ENCODE data around the gene CASKIN2.

DNA sequence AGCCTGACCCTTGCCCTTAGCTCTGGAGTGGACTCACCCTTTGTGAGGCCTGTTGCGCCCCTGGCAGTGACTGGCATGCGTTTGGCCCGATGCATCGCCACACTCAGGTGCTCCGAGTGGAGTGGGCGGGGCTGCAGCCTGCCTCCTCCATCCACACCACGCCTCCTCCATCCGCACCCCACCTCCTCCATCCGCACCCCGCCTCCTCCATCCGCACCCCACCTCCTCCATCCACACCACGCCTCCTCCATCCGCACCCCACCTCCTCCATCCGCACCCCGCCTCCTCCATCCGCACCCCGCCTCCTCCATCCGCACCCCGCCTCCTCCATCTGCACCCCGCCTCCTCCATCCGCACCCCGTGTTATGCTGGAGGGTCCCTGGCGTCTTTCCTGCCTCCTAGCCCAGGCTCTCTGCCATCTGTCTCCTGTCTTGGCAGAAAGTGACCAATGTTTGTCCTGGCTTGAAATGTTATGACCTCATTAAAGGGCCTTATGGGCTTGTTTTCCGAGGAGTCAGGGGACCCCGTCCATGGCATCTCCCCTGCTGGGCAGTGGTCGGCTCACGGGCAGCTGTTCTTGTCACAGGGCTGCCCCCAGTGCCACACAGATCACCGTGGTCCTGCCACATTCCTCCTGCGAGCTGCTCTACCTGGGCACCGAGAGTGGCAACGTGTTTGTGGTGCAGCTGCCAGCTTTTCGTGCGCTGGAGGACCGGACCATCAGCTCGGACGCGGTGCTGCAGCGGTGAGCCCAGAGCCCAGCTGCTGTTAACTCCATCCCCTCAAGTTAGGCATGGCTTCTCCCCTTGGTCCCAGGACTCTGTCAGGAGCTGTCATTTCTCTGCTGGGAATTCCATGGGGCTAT, 43.6 kb upstream of the CASKIN2 start:
- TF ChIP-seq, protein P1, sequence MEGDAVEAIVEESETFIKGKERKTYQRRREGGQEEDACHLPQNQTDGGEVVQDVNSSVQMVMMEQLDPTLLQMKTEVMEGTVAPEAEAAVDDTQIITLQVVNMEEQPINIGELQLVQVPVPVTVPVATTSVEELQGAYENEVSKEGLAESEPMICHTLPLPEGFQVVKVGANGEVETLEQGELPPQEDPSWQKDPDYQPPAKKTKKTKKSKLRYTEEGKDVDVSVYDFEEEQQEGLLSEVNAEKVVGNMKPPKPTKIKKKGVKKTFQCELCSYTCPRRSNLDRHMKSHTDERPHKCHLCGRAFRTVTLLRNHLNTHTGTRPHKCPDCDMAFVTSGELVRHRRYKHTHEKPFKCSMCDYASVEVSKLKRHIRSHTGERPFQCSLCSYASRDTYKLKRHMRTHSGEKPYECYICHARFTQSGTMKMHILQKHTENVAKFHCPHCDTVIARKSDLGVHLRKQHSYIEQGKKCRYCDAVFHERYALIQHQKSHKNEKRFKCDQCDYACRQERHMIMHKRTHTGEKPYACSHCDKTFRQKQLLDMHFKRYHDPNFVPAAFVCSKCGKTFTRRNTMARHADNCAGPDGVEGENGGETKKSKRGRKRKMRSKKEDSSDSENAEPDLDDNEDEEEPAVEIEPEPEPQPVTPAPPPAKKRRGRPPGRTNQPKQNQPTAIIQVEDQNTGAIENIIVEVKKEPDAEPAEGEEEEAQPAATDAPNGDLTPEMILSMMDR (IDR thresholded peaks at IDR 0.05) = no peak
- TF ChIP-seq POLR2AphosphoS5 (IDR thresholded peaks at IDR 0.05) (no peak), POLR2A (IDR thresholded peaks at IDR 0.05) (no peak), EP300 (IDR thresholded peaks at IDR 0.05) (no peak)

Measured in upper lobe of left lung (tissue), 4 donors.